Activated naive CD8-positive, alpha-beta T cell (primary cell): ENCODE measurements around the gene ADGRB3.

Experiments
- H3K27ac Mint-ChIP-seq: one replicate; pipeline ENCODE4 v1.8.0; 2021; ENCODE audit warnings: mixed read lengths
- H3K27me3 Mint-ChIP-seq: one replicate; pipeline ENCODE4 v1.8.0; 2021; ENCODE audit warnings: mixed read lengths
- H3K36me3 Mint-ChIP-seq: one replicate; pipeline ENCODE4 v1.8.0; 2021; ENCODE audit warnings: mixed read lengths
- H3K4me1 Mint-ChIP-seq: one replicate; pipeline ENCODE4 v1.8.0; 2021; ENCODE audit warnings: low read depth, mixed read lengths
- H3K4me3 Mint-ChIP-seq: one replicate; pipeline ENCODE4 v1.8.0; 2021; ENCODE audit warnings: mild to moderate bottlenecking, mixed read lengths
- H3K9me3 Mint-ChIP-seq: one replicate; pipeline ENCODE4 v1.8.0; 2021; ENCODE audit warnings: low read depth, mixed read lengths

The ADGRB3 gene

GRCh38 chr6:68638230-68638900 lies 3.3 kb downstream of the ADGRB3 start:
- H3K36me3 Mint-ChIP-seq = no peaks in the 10 kb centered on the region
- H3K27me3 Mint-ChIP-seq = peaks cover 32% of the 10 kb centered on the region
- H3K27ac Mint-ChIP-seq = no peak overlapping the region
- peaks cover 25% of the 10 kb centered on the region for H3K4me1 Mint-ChIP-seq
- H3K9me3 Mint-ChIP-seq = no peaks in the 10 kb centered on the region
- H3K4me3 Mint-ChIP-seq = no peak overlapping the region

GRCh38 chr6:68639211-68639610 lies 4.1 kb downstream of the ADGRB3 start:
- H3K36me3 Mint-ChIP-seq = no peaks in the 10 kb centered on the region
- H3K27ac Mint-ChIP-seq = no peak overlapping the region
- no peak overlapping the region for H3K4me3 Mint-ChIP-seq
- no peaks in the 10 kb centered on the region for H3K9me3 Mint-ChIP-seq
- peaks cover 25% of the 10 kb centered on the region for H3K27me3 Mint-ChIP-seq
- H3K4me1 Mint-ChIP-seq = peaks cover 20% of the 10 kb centered on the region

GRCh38 chr6:68639826-68640490 lies 4.9 kb downstream of the ADGRB3 start:
- no peak overlapping the region for H3K4me3 Mint-ChIP-seq
- H3K27me3 Mint-ChIP-seq = peaks cover 23% of the 10 kb centered on the region
- H3K36me3 Mint-ChIP-seq = no peaks in the 10 kb centered on the region
- no peak overlapping the region for H3K27ac Mint-ChIP-seq
- no peaks in the 10 kb centered on the region for H3K9me3 Mint-ChIP-seq
- H3K4me1 Mint-ChIP-seq = peaks cover 15% of the 10 kb centered on the region

GRCh38 chr6:68640491-68640835 lies 5.4 kb downstream of the ADGRB3 start:
- H3K9me3 Mint-ChIP-seq = no peaks in the 10 kb centered on the region
- peaks cover 20% of the 10 kb centered on the region for H3K27me3 Mint-ChIP-seq
- no peaks in the 10 kb centered on the region for H3K36me3 Mint-ChIP-seq
- H3K4me3 Mint-ChIP-seq = no peak overlapping the region
- peaks cover 12% of the 10 kb centered on the region for H3K4me1 Mint-ChIP-seq
- no peak overlapping the region for H3K27ac Mint-ChIP-seq

GRCh38 chr6:68641172-68641571 lies 6.1 kb downstream of the ADGRB3 start:
- no peak overlapping the region for H3K4me3 Mint-ChIP-seq
- peaks cover 6% of the 10 kb centered on the region for H3K4me1 Mint-ChIP-seq
- H3K36me3 Mint-ChIP-seq = no peaks in the 10 kb centered on the region
- peaks cover 14% of the 10 kb centered on the region for H3K27me3 Mint-ChIP-seq
- H3K27ac Mint-ChIP-seq = no peak overlapping the region
- no peaks in the 10 kb centered on the region for H3K9me3 Mint-ChIP-seq

- H3K27me3 Mint-ChIP-seq = peaks cover 14% of the 10 kb centered on the region
Measured at GRCh38 chr6:68642081-68642480, 7.0 kb downstream of the ADGRB3 start.

GRCh38 chr6:68642977-68643376 lies 7.9 kb downstream of the ADGRB3 start:
- Mint-ChIP-seq H3K27ac (no peak overlapping the region), H3K36me3 (no peaks in the 10 kb centered on the region), H3K4me1 (no peaks in the 10 kb centered on the region), H3K27me3 (peaks cover 11% of the 10 kb centered on the region), H3K4me3 (no peak overlapping the region), H3K9me3 (no peaks in the 10 kb centered on the region)

More at GRCh38 chr6:68642081-68642480, 7.0 kb downstream of the ADGRB3 start:
- Mint-ChIP-seq H3K4me1 (peaks cover under 1% of the 10 kb centered on the region), H3K36me3 (no peaks in the 10 kb centered on the region), H3K4me3 (no peak overlapping the region), H3K27ac (no peak overlapping the region), H3K9me3 (no peaks in the 10 kb centered on the region)

- no peak overlapping the region for H3K4me3 Mint-ChIP-seq
- H3K27me3 Mint-ChIP-seq = peaks cover 2% of the 10 kb centered on the region
- no peaks in the 10 kb centered on the region for H3K4me1 Mint-ChIP-seq
- no peaks in the 10 kb centered on the region for H3K9me3 Mint-ChIP-seq
- H3K36me3 Mint-ChIP-seq = no peaks in the 10 kb centered on the region
- no peak overlapping the region for H3K27ac Mint-ChIP-seq
Measured at GRCh38 chr6:68649669-68650068, 14.6 kb downstream of the ADGRB3 start.

GRCh38 chr6:68650142-68650541 lies 15.1 kb downstream of the ADGRB3 start:
- Mint-ChIP-seq H3K27me3 (peaks cover 2% of the 10 kb centered on the region), H3K9me3 (no peaks in the 10 kb centered on the region), H3K36me3 (no peaks in the 10 kb centered on the region), H3K27ac (no peak overlapping the region), H3K4me1 (no peaks in the 10 kb centered on the region), H3K4me3 (no peak overlapping the region)

- Mint-ChIP-seq H3K27me3 (peaks cover 2% of the 10 kb centered on the region), H3K4me1 (no peaks in the 10 kb centered on the region), H3K9me3 (no peaks in the 10 kb centered on the region), H3K4me3 (no peak overlapping the region), H3K27ac (no peak overlapping the region), H3K36me3 (no peaks in the 10 kb centered on the region)
Measured at GRCh38 chr6:68651011-68651985, 16.2 kb downstream of the ADGRB3 start.

GRCh38 chr6:68652117-68652536 lies 17.0 kb downstream of the ADGRB3 start:
- no peaks in the 10 kb centered on the region for H3K27me3 Mint-ChIP-seq
- no peaks in the 10 kb centered on the region for H3K36me3 Mint-ChIP-seq
- H3K4me3 Mint-ChIP-seq = no peak overlapping the region
- H3K4me1 Mint-ChIP-seq = no peaks in the 10 kb centered on the region
- H3K9me3 Mint-ChIP-seq = no peaks in the 10 kb centered on the region
- H3K27ac Mint-ChIP-seq = no peak overlapping the region

- Mint-ChIP-seq H3K9me3 (no peaks in the 10 kb centered on the region), H3K4me1 (no peaks in the 10 kb centered on the region), H3K4me3 (no peak overlapping the region)
Measured at GRCh38 chr6:68653074-68653705, 18.1 kb downstream of the ADGRB3 start.

GRCh38 chr6:68653706-68654089 lies 18.6 kb downstream of the ADGRB3 start:
- no peaks in the 10 kb centered on the region for H3K36me3 Mint-ChIP-seq
- no peaks in the 10 kb centered on the region for H3K4me1 Mint-ChIP-seq
- H3K9me3 Mint-ChIP-seq = no peaks in the 10 kb centered on the region
- no peak overlapping the region for H3K4me3 Mint-ChIP-seq
- no peak overlapping the region for H3K27ac Mint-ChIP-seq
- H3K27me3 Mint-ChIP-seq = no peaks in the 10 kb centered on the region

More at GRCh38 chr6:68653074-68653705, 18.1 kb downstream of the ADGRB3 start:
- no peaks in the 10 kb centered on the region for H3K27me3 Mint-ChIP-seq
- H3K27ac Mint-ChIP-seq = no peak overlapping the region
- no peaks in the 10 kb centered on the region for H3K36me3 Mint-ChIP-seq

- Mint-ChIP-seq H3K4me1 (no peaks in the 10 kb centered on the region), H3K27me3 (no peaks in the 10 kb centered on the region), H3K36me3 (no peaks in the 10 kb centered on the region)
Measured at GRCh38 chr6:68654134-68654533, 19.1 kb downstream of the ADGRB3 start.

GRCh38 chr6:68655028-68655427 lies 19.9 kb downstream of the ADGRB3 start:
- Mint-ChIP-seq H3K4me3 (no peak overlapping the region), H3K36me3 (no peaks in the 10 kb centered on the region), H3K4me1 (no peaks in the 10 kb centered on the region), H3K27me3 (no peaks in the 10 kb centered on the region), H3K27ac (no peak overlapping the region), H3K9me3 (no peaks in the 10 kb centered on the region)

More at GRCh38 chr6:68654134-68654533, 19.1 kb downstream of the ADGRB3 start:
- Mint-ChIP-seq H3K9me3 (no peaks in the 10 kb centered on the region), H3K27ac (no peak overlapping the region), H3K4me3 (no peak overlapping the region)
